ACC112 (cell line): ENCODE measurements around the gene SMAD3.

Experiments
- H2AFZ ChIP-seq: fragments of 200-600 bp; sonication (generic); one replicate; pipeline ENCODE4 v1.6.0; 2017; ENCODE audit warnings: antibody characterized with exemption, low read length; ENCODE audit not compliant: unreplicated experiment
- H3K27ac ChIP-seq: fragments of 200-600 bp; sonication (generic); 2 replicates; pipeline ENCODE4 v1.5.1; 2014; ENCODE audit warnings: low read depth, mild to moderate bottlenecking, antibody characterized with exemption, low read length, moderate library complexity
- H3K27me3 ChIP-seq: fragments of 200-600 bp; sonication (generic); 2 replicates; pipeline ENCODE4 v1.6.1; 2014; ENCODE audit warnings: mild to moderate bottlenecking, antibody characterized with exemption, low read length, moderate library complexity, mixed read lengths; ENCODE audit not compliant: insufficient read depth
- H3K36me3 ChIP-seq: fragments of 200-600 bp; sonication (generic); 2 replicates; pipeline ENCODE4 v1.6.1; 2016; ENCODE audit warnings: mild to moderate bottlenecking, antibody characterized with exemption, low read length, moderate library complexity, mixed read lengths; ENCODE audit not compliant: insufficient read depth
- H3K4me1 ChIP-seq: fragments of 200-600 bp; sonication (generic); one replicate; pipeline ENCODE4 v1.6.1; 2016; ENCODE audit warnings: low read length, mixed read lengths; ENCODE audit not compliant: insufficient read depth, unreplicated experiment, control insufficient read depth
- H3K4me3 ChIP-seq: fragments of 200-600 bp; sonication (generic); 2 replicates; pipeline ENCODE4 v1.5.1; 2014; ENCODE audit warnings: mild to moderate bottlenecking, low read depth, low read length
- H3K79me2 ChIP-seq: fragments of 200-600 bp; sonication (generic); one replicate; pipeline ENCODE4 v1.6.0; 2016; ENCODE audit warnings: low read length; ENCODE audit not compliant: control insufficient read depth, unreplicated experiment, insufficient read depth

Gene SMAD3

GRCh38 chr15:67097930-67098740, 32.7 kb downstream of the SMAD3 start:
- peak overlapping the region; percentile 94 for H3K27ac ChIP-seq
- peaks cover 62% of the 10 kb centered on the region for H3K4me1 ChIP-seq
- H3K27me3 ChIP-seq = no peaks in the 10 kb centered on the region
- peak overlapping the region; percentile 61 for H3K4me3 ChIP-seq
- H3K36me3 ChIP-seq = peaks cover 27% of the 10 kb centered on the region; the same call in 1 of the 2 replicates
- H2AFZ ChIP-seq = no peak overlapping the region
- H3K79me2 ChIP-seq = peaks cover 90% of the 10 kb centered on the region

DNA sequence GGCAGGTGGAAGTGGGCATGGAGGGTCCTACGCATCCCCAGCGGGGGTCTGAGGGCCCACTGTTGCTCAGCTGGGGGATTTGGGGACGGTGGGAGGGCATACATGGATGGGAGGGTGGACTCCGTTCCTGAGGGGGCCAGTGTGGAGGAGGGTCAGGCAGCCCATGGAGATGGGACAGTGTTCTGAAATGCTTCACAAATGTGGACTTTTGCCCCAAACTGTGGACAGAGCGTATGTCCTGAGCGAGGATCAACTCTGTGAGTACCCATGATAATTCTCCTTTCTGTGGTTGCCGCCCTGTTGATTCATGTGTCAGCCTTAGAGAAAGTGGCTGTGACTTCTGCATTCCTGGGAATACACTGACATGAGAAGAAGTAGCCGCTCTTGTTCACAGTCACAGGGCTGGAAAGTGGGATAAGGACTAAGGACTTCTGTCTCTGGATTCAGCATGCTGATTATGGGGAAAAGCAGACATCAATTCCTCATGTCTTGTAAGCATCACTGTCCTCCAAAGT, 33.4 kb downstream of the SMAD3 start:
- Histone ChIP-seq H2AFZ (no peak overlapping the region), H3K27me3 (no peaks in the 10 kb centered on the region), H3K79me2 (peaks cover 90% of the 10 kb centered on the region), H3K4me3 (peak overlapping the region; percentile 61), H3K4me1 (peaks cover 62% of the 10 kb centered on the region), H3K36me3 (peaks cover 25% of the 10 kb centered on the region; the same call in 1 of the 2 replicates), H3K27ac (peak overlapping the region; percentile 94)

DNA sequence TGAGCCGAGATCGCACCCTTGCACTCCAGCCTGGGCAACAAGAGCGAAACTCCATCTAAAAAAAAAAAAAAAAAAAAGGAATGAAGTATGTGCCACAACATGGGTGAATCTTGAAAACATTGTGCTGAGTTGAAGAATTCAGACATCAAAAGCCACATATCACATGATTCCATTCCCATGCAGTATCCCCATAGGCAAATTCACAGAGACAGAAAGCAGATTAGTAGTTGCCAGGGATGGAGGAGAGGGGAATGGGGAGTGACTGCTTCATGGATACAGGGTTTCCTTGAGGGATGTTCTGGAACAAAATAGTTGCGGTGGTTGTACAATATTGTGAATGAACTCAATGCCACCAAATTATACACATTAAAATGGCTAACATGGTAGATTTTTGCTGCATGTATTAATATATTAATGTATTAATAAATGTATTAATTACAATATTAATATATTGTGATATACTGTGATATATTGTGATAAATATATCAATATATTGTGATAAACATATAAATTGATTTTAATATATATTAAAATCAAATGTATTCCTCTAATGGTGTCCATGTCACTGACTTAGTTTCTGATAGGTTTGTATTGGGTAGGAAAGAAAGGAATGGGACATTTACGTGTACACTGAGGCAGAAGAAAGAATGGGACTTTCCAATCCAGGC, 34.9 kb downstream of the SMAD3 start:
- Histone ChIP-seq H3K27ac (peak overlapping the region; percentile 99), H3K27me3 (no peaks in the 10 kb centered on the region), H3K4me1 (peaks cover 71% of the 10 kb centered on the region), H3K79me2 (peaks cover 88% of the 10 kb centered on the region), H2AFZ (no peak overlapping the region), H3K4me3 (no peak overlapping the region), H3K36me3 (peaks cover 12% of the 10 kb centered on the region; the same call in 1 of the 2 replicates)

DNA sequence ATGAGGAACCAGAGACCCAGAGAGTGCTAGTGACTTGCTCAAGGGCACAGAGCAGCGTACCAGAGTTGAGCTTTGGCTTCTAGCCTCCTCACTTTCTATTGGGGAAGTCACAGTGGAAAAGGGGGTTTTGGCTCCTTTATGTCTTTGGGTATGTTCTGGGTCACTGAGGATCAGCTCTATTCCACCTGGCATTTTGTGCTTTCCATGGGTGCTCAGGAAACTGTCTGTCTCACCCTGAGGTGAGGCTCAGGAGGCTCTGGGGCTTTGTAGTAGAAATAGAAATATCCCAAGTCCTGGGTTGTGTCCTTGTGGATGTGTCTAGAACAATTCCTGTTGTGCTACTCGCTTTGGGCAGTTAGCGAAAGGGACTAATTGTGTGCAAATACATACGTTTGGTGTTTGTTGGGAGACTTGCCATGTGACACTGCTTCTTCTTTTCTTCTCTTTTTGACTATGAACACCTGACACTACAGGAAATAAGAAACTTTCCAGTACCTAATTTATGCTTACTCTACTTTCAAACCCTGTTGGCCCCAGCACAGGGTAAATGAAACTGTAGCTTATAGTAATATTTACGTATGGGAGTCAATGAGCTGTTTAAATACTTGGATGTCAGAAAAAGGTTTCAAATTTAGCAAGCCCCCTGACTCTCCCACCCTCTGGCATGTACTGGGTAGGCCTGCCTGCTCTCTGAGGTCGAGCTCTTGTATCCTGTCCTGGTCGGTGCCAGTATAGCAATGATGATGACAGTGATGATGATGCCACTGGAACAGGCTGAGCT, 35.6 kb downstream of the SMAD3 start:
- Histone ChIP-seq H3K79me2 (peaks cover 83% of the 10 kb centered on the region), H2AFZ (no peak overlapping the region), H3K27ac (peak overlapping the region; percentile 99), H3K36me3 (peaks cover 11% of the 10 kb centered on the region; the same call in 1 of the 2 replicates), H3K4me1 (peaks cover 73% of the 10 kb centered on the region), H3K4me3 (no peak overlapping the region), H3K27me3 (no peaks in the 10 kb centered on the region)

DNA sequence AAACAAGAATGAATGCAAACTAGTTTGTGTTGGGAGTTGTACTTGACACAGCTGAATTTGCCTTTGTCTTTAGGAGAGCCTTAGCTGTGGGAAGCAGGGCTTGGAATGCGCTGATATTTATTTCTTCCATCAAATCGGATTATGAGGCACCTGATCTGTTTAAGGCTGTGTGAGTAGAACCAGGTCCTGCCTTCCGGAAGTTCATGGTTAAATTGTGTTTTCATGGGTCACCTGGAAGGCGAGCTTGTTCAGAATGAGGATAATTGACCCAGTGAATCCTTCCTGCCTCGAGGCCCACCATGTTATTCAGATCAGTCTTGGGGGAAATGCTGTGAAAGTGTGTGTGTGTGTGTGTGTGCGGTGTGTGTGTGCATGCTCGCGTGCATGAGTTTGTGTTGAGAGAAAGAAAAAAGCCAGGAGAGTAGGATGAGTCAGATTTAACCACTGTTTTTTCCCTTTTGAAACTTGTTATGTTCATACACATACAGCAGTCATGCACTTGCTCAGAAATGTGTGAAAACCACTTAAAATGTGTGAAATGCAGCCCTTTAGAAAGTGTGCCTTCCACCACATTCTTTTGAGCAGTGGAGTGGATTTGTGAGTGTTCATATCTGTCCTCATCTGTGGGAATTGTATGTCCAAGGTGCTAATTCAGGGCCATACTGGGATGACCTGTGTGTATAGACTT, 36.7 kb downstream of the SMAD3 start:
- peaks cover 71% of the 10 kb centered on the region for H3K4me1 ChIP-seq
- peak overlapping the region; percentile 99 for H3K27ac ChIP-seq
- no peak overlapping the region for H3K4me3 ChIP-seq

GRCh38 chr15:67102599-67102929, 37.2 kb downstream of the SMAD3 start:
- Histone ChIP-seq H3K27me3 (no peaks in the 10 kb centered on the region), H3K36me3 (peaks cover 3% of the 10 kb centered on the region; the same call in 1 of the 2 replicates), H2AFZ (no peak overlapping the region), H3K4me1 (peaks cover 71% of the 10 kb centered on the region), H3K4me3 (no peak overlapping the region), H3K79me2 (peaks cover 80% of the 10 kb centered on the region), H3K27ac (peak overlapping the region; percentile 99)

More for the DNA sequence above, 36.7 kb downstream of the SMAD3 start:
- H2AFZ ChIP-seq = no peak overlapping the region
- peaks cover 8% of the 10 kb centered on the region; the same call in 1 of the 2 replicates for H3K36me3 ChIP-seq
- peaks cover 81% of the 10 kb centered on the region for H3K79me2 ChIP-seq
- no peaks in the 10 kb centered on the region for H3K27me3 ChIP-seq

- H3K36me3 ChIP-seq = no peaks in the 10 kb centered on the region; the same call in 1 of the 2 replicates
- no peak overlapping the region for H3K4me3 ChIP-seq
- H3K4me1 ChIP-seq = peaks cover 71% of the 10 kb centered on the region
- peaks cover 79% of the 10 kb centered on the region for H3K79me2 ChIP-seq
- no peaks in the 10 kb centered on the region for H3K27me3 ChIP-seq
- H3K27ac ChIP-seq = peak overlapping the region; percentile 99; the same call in 1 of the 2 replicates
- no peak overlapping the region for H2AFZ ChIP-seq
These were observed 37.6 kb downstream of the SMAD3 start for GRCh38 chr15:67103021-67103420.

- H2AFZ ChIP-seq = no peak overlapping the region
- H3K4me1 ChIP-seq = peaks cover 71% of the 10 kb centered on the region
- peak overlapping the region; percentile 99 for H3K27ac ChIP-seq
- no peaks in the 10 kb centered on the region; the same call in 1 of the 2 replicates for H3K36me3 ChIP-seq
- peaks cover 81% of the 10 kb centered on the region for H3K79me2 ChIP-seq
- no peak overlapping the region for H3K4me3 ChIP-seq
- no peaks in the 10 kb centered on the region for H3K27me3 ChIP-seq
These were observed 38.0 kb downstream of the SMAD3 start for GRCh38 chr15:67103432-67103831.

- Histone ChIP-seq H3K27me3 (no peaks in the 10 kb centered on the region), H2AFZ (no peak overlapping the region), H3K4me3 (no peak overlapping the region), H3K27ac (peak overlapping the region; percentile 99), H3K79me2 (peaks cover 81% of the 10 kb centered on the region), H3K4me1 (peaks cover 71% of the 10 kb centered on the region), H3K36me3 (no peaks in the 10 kb centered on the region; the same call in 1 of the 2 replicates)
These were observed 38.5 kb downstream of the SMAD3 start for GRCh38 chr15:67103869-67104268.

- H2AFZ ChIP-seq = no peak overlapping the region
- H3K4me1 ChIP-seq = peaks cover 70% of the 10 kb centered on the region
- H3K27me3 ChIP-seq = no peaks in the 10 kb centered on the region
- no peak overlapping the region for H3K4me3 ChIP-seq
- H3K79me2 ChIP-seq = peaks cover 79% of the 10 kb centered on the region
- no peaks in the 10 kb centered on the region; the same call in 1 of the 2 replicates for H3K36me3 ChIP-seq
- peak overlapping the region; percentile 99 for H3K27ac ChIP-seq
These were observed 39.1 kb downstream of the SMAD3 start for GRCh38 chr15:67104510-67104909.
